Transverse colon (tissue), 3 donors: ENCODE measurements around the gene FAF2.

Source experiments
- CTCF ChIP-seq, 5 experiments: fragments of 200-600 bp in 3 of 5; fragments of 450-650 bp in 2 of 5; sonication (generic) in 3 of 5; IDR thresholded peaks; 1 replicate in 2 of 5; 2 replicates in 3 of 5; pipeline ENCODE4 v1.5.1; 2016 to 2017; ENCODE audit warnings: antibody characterized with exemption in 5 of 5, inconsistent platforms in 3 of 5, mild to moderate bottlenecking in 2 of 5, moderate library complexity in 1 of 5
- POLR2A ChIP-seq: fragments of 450-650 bp; IDR thresholded peaks from one replicate; pipeline ENCODE4 v1.6.1; 2016; ENCODE audit warnings: antibody characterized with exemption, mild to moderate bottlenecking, moderate library complexity

GRCh38 chr5:176499273-176499672 lies 51.1 kb downstream of the FAF2 start:
- TF ChIP-seq CTCF (IDR thresholded peaks at IDR 0.05), result no peak
- TF ChIP-seq POLR2A, result no peak
